ENCODE data around the gene SPOCK1. TPM values are rescaled to one million over a fixed set of nuclear protein-coding genes. Genes with fewer than 3 reads are reported as not detected.

Gene SPOCK1
- total RNA-seq, 4 donors from 2014 or later, result 1.1 to 6.4 (median 4.2) TPM; not detected in 1

DNA sequence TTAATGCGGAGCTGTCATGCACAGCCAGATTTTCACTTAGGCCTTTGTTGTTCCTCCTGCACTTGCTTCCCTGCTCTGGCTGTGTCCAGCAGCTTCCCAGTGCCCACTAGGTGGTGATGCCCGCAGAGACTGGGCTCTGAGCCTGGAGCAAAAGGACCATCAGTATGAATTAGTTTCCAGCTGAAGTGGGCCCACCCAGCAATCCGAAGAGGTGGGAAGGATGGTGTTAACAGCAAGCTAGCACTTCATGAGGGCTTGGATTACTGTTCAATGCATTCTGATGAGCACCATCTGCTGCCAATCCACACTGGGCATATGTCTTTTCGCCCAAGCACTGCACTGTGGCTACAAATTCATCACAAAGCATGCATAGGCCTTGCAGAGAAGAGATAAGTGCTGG, 459.1 kb downstream of the SPOCK1 start:
- Histone ChIP-seq H3K27ac (no peak overlapping the region), H3K27me3 (no peaks in the 10 kb centered on the region), H3K9me3 (peaks cover 0 to 6% (median 0%) of the 10 kb centered on the region in 4 donors), H3K4me1 (no peaks in the 10 kb centered on the region), H3K36me3 (no peaks in the 10 kb centered on the region), H3K4me3 (no peak overlapping the region)
- TF ChIP-seq CTCF (IDR thresholded peaks at IDR 0.05) (no peak), POLR2A (IDR thresholded peaks at IDR 0.05) (no peak)
- DNase-seq, result no peak

DNA sequence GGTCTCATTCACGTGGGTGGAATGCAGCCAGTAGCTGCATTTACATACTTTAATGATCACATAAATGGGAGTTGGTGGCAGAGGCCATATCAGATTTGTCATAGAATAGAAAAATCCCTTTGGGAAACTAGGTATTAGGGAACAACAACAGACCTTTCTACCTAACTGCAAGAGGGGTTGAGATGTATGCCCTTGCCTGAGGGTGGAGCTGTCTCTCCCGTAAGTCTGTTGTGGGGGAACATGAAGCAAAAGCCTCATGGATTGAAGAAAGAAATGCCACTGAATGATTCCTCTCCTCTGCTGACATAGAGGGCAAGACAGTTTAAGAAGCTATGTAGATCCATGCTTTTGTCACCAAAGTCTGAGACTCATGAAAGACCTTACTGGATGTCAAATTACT, 461.3 kb downstream of the SPOCK1 start:
- Histone ChIP-seq H3K4me3 (no peak overlapping the region), H3K27ac (no peak overlapping the region), H3K27me3 (no peaks in the 10 kb centered on the region), H3K36me3 (no peaks in the 10 kb centered on the region), H3K9me3 (peaks cover 0 to 6% (median 0%) of the 10 kb centered on the region in 4 donors), H3K4me1 (no peaks in the 10 kb centered on the region)
- DNase-seq, result no peak
- TF ChIP-seq POLR2A (IDR thresholded peaks at IDR 0.05) (no peak), CTCF (IDR thresholded peaks at IDR 0.05) (no peak)

DNA sequence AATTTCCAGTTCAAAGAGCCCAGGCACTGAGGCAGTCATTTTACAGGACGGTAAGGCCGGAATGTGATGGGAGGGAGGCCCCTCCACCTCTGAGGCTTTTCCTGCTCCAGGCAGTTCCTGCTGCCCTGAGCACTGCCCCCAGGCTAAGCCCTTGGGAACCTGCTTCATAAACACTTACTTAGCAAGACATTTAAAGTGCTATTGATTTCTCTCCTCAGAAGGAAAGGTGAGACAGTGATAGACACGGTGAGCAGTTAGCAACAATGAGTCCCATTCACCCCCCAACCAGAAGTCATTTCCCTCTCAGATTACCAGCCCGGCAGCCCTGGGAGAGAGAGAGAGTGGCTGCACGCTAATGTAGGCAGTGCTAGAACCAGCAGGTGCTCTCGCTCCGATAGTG, 462.5 kb downstream of the SPOCK1 start:
- no peaks in the 10 kb centered on the region for H3K36me3 ChIP-seq
- no peak overlapping the region for H3K27ac ChIP-seq
- no peak for DNase-seq
- TF ChIP-seq CTCF (IDR thresholded peaks at IDR 0.05), result no peak
- no peak for TF ChIP-seq POLR2A (IDR thresholded peaks at IDR 0.05)
- no peak overlapping the region for H3K4me3 ChIP-seq
- peaks cover 0 to 6% (median 0%) of the 10 kb centered on the region in 4 donors for H3K9me3 ChIP-seq
- H3K27me3 ChIP-seq, result no peaks in the 10 kb centered on the region
- no peaks in the 10 kb centered on the region for H3K4me1 ChIP-seq

- TF ChIP-seq POLR2A (IDR thresholded peaks at IDR 0.05) (no peak), CTCF (IDR thresholded peaks at IDR 0.05) (no peak)
- no peaks in the 10 kb centered on the region for H3K4me1 ChIP-seq
- peaks cover 0 to 6% (median 0%) of the 10 kb centered on the region in 4 donors for H3K9me3 ChIP-seq
- H3K4me3 ChIP-seq, result no peak overlapping the region
- no peaks in the 10 kb centered on the region for H3K27me3 ChIP-seq
- no peak overlapping the region for H3K27ac ChIP-seq
- H3K36me3 ChIP-seq, result no peaks in the 10 kb centered on the region
- DNase-seq, result no peak
These were observed 463.6 kb downstream of the SPOCK1 start for GRCh38 chr5:137035480-137035878.

DNA sequence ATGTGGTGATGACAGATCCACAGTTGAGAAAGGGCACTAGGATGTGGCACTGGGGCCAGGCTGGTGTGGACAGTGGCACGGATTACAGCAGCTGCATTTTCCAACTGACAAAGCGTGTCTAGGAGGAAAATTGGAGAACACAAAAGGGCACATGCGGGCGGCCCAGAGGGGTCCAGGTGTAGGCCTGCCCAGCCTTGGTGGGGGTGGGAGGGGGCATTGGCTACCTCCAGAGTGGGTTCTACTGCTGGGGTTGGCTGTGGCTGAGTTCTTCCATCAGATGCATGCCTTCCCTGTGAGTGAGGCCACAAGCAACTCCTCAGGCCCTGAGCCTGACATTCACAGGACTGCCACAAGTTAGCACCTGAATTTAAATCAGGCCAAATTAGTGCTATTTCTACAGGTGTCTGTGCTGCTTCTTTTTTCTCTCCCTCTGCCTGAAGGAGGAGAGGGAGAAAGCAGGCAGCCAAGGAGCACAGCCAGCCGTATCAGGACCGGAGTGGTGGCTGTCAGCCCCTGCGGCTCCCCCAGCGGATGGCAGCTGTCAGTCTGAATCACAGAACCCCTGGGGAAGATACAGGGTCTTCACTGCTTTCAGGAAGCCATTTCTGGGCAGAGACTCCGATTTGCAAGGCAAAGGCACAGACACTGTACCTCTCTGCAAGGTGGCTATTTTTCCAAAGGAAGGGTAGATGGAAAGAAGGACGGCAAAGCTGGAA, 464.2 kb downstream of the SPOCK1 start:
- DNase-seq, result no peak
- H3K27ac ChIP-seq, result no peak overlapping the region
- TF ChIP-seq POLR2A (IDR thresholded peaks at IDR 0.05) (no peak), CTCF (IDR thresholded peaks at IDR 0.05) (no peak)
- H3K27me3 ChIP-seq, result no peaks in the 10 kb centered on the region
- peaks cover 0 to 6% (median 0%) of the 10 kb centered on the region in 4 donors for H3K9me3 ChIP-seq
- no peaks in the 10 kb centered on the region for H3K4me1 ChIP-seq
- H3K36me3 ChIP-seq, result no peaks in the 10 kb centered on the region
- no peak overlapping the region for H3K4me3 ChIP-seq

All from Peyer's patch (tissue), 4 donors.